Activated CD8-positive, alpha-beta memory T cell treated with anti-CD3 and anti-CD28 coated beads, Interleukin-2, amount 50 U/mL, for 1 hour (primary cell): ENCODE data around the gene METTL26.

Source experiments
- DNase-seq: peaks from one replicate; pipeline ENCODE4 v3.0.0-alpha.2; 2020; ENCODE audit errors: extremely low read depth

The METTL26 gene

DNA sequence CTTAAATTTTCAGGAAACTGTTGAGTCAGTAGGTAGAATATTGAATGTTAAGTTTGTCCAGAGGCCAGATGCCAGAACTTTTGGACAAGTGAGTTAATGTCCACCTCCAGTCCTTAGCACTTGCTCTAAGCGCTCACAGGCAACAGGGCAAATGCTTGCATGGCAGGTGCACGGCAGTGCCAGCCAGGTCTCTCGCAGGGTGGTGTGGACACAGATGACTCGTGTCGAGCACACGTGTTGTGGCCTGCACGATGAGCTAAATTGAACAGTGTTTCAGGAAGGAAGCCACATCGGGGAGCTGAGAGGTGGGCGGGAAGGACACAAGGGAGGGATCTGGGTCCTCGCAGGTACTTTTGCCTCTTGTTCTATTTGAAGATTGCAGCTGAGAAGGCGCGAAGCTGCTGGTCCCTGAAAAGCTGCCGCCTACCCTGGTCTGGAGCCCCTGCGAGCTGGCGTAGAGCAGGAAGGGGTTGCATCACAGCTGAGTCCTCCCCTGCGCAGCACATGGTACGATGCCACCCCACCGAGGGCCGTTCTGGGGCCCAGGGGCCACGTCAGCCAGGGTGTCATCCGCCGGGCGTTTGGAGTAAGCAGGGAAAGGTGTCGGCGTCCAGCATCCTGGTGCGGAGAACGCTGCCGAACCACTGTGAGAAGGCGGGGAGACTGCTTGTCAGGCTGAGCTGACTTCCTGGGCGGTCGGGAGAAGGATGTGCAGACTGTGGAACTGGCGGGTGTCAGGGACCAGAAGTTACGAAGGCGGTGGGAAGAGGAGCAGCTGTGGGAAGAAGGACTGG is 40.0 kb downstream of the METTL26 start:
- DNase-seq: no peak

DNA sequence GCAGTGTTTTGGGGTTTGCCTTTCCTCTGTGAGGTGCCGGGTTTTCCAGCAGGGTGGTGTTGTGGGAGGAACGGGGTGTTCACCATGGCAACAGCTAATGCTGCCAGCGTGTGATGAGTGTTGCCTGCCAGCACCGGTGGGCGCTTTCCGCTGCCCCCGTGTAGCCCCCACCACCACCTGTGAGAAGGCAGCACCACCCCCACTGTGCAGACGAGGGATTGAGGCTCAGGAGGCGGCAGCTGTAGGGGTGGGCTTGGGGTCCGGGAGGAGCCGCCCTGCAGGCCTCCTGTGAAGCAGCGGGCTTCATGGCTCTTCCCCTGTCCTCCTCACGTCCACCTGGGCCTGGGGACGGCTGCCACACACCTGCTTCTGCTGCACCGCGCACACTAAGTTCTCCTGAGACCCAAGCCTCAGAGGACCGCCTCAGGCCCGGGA is 41.0 kb downstream of the METTL26 start:
- no peak for DNase-seq

DNA sequence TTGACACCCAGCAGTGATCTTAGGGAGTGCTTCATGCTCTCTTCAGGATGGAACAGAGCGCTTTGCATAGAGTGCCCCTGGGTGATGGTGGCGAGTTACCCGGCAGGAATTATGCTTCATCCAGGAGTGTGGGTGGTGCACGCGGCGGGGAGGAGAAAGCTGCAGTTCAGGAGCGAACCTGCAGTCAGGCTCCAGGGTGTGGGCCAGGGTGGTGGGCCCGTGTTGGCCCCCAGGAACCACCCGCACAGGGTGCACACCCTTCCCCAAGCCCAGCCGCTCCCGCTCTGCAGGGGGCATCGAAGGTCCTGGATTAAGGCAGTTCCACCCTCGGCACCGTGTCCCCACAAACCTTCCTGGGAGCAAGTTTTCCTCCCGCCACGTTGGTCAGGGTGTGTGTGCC is 42.3 kb downstream of the METTL26 start:
- DNase-seq: no peak

DNA sequence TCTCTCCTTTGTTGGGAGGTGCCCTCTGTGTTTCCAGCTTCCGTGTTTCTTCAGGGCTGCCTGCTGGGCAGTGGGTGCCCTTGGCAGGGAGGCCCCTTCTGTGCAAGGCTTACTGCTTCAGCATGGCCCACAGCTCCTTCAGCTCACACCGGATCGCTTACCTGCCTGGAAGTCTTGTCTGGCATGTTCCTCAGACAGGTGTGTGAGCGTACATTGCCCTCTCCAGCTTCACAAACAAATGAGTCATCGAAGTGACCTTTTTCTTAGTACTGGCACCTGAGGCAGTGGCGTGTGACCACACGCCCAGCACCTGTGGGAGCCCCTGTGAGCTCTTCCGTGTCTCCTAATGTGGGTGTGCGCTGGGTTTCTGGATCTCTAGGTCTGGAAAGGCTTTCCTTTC is 42.7 kb downstream of the METTL26 start:
- no peak for DNase-seq

DNA sequence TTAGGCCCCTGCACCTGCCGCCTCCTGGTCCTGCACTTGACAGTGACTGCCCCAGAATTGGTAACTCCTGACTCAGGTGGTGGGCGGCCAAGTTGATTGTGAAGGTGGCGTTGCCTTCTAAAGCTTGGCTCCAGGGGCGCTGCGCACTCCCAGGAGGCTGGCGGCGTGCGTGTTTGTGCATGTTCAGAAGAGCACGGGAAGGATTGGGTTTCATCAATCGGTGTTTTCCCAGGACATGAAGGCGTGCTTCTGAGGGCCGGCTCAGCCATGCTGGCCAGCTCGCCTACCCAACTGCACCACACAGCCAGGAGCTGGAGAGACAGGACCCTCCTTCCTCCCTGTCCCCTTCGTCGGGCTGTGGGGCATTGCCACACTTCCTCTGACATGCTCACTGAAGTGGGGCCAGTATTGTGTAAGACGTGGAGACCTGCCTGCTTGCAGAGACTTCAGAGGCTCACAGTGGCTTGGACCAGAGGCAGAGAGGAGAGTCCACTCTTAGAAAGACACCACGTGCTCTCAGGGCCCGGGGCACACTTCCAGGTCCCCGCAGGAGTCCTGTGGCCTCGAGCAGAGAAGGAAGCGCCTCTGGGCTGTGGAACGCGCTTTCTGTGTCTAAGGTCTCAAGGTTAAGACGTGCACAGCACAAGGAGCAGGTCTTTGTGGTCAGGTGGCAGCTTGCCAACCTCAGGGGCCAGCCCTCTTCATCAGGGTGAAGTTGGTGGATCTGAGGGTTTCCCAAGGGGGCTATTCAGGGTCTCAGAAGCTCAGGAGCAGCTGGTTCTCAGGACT is 43.4 kb downstream of the METTL26 start:
- no peak for DNase-seq

DNA sequence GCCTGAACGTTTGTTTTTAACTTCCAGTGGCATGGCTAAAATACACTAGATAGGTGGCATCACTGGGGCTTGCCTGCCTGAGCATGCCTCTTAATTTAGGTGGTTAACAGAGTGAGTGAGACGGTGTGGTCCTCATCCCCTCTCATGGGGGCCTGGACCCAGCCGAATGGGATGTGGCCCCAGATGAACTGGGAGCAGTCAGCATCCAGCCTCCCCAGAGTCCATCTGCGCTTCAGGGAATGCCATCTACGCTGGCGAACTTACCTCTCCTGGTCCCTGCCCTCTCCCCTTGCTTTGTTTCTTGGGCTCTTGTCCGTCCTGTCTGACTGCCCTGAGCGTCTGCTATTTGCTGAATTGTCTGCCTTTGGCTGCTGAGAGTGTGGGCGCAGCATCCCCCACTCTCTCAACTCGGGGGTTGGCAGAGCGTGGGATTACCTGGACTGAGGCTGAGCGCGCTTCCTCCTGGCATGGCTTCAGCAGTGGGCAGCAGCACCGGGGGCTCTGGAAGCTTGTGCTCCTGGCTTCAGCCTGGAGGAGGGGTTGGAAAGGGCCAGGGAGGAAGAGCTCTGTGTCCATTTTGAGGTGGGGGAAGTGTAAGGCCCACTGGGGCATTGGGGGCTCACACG is 44.1 kb downstream of the METTL26 start:
- DNase-seq: no peak

DNA sequence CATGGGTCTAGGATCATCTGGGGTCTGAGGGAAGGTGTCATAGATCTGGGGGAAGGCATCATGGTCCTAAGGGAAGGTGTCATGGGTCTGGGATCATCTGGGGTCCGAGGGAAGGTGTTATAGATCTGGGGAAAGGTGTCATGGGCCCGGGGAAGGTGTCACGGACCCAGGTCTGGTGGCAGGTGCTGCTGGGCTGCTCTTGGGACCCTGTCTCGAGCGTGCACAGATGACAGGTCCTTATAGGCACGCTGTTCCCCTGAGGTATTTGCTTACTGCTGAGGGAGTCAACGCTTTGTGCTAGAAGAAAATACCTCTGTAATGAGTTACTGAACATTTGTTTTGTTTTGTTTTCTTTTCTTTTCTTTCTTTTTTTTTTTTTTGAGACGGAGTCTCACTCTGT is 44.9 kb downstream of the METTL26 start:
- no peak for DNase-seq

DNA sequence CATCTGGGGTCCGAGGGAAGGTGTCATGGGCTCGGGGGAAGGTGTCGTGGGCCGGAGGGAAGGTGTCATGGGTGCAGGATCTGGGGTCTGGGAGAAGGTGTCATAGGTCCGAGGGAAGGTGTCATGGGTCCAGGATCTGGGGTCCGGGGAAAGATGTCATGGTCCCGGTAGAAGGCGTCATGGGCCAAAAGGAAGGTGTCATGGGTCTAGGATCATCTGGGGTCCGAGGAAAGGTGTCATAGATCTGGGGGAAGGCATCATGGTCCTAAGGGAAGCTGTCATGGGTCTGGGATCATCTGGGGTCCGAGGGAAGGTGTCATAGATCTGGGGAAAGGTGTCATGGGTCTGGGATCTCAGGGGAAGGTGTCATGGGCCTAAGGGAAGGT is 45.3 kb downstream of the METTL26 start:
- DNase-seq: no peak

DNA sequence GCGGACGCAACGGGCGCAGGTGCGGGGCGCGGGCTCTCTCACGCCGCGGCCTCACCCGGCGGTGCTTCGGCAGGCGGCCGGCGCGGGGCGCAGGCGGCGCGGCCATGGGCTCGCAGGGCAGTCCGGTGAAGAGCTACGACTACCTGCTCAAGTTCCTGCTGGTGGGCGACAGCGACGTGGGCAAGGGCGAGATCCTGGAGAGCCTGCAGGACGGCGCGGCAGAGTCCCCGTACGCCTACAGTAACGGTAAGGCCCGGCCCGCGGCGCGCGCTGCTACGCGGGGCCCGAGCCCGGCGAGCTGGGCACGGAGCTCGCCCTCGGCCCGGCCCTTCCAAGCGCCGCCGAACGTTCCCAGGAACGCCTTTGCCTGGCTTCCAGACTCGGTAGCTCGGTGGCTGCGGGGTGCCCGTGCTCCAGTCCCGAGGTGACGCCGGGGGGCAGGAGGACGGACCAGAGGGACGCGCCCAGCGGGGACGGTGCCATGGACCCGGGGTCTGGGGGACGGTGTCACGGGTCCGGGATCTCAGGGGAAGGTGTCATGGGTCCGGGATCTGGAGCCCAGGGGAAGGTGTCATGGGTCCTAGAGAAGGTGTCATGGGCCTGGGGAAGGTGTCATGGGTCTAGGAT is 45.8 kb downstream of the METTL26 start:
- DNase-seq: no peak

DNA sequence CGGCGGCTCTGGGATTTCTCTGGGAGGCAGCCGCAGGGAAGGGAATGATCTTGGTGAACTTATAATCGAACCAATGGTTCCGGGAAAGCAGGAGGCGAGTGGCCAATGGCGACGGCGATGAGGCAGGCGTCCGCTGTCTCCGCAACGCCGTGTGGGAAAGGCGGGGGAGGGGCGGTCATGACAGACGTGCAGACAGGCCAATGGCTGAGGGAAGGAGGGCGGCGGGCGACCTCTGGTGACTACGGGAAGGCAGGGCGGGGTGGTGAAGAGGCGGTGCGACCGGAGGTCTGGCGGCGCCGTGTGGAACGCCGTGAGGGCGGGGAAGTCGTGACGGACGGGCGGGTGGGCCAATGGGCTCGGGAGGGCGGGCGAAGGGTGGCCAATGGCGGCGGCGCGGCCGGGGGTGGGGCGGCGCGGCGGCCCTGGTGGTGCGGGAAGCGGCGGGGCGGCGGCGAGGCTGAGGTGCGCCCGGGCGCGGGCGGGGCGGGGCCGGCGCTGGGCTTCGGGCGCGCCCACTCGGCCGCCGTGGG is 46.4 kb downstream of the METTL26 start, which contains the start of gene RAB40C:
RAB40C (plus strand) TSS at position 409 of the 530 bp plus-strand sequence. CDS start 226 bp downstream, outside the sequence.
- DNase-seq: peak; percentile 99

DNA sequence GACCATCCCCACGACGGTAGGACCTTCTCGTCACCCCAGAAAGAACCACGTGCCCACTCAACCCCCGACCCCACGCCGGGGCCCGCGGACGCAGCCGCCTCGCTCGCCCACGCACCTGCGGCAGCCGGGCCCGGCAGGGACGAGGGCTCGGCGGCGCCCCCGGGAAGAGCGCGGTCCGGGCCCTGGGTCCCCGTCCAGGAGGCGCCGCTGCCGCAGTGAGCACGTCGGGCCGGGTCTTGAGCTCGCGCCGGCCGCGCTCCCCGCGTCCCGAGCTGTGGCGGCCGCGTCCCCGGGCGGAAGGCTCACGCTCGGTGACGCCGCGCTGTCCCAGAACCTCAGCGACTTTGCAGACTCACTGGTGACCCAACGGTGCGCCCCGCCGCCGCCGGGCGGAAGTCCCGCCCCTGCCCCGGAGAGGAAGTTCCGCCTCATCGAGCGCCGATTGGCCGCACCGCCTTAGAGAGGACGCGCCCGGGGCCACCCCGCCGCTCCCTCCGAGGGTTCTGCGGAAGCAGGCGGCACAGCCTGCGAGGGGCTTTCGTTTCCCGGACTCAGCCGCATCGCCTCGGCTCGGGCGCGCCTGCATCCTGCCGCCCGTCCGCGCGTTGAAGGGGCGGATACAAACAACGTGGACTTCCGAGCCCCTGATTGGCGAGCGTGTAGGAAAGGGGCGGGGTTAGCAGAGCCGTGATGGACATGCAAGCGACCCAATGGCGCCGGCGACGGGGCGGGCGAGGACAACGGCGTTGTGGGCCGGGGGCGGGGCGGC is 47.0 kb downstream of the METTL26 start:
- DNase-seq: peak; percentile 93

DNA sequence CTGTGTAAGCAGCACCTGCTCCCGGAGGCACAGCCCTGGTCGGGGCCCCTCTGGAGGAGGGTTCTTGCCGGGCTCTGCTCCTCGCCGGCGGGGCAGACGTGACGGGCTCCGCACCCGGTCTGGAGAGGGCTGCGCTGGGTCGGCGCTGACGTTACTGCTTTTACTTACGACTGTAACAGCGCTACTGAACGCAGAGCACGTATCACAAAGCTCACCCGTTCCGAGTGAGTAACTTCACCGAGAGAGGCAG is 47.5 kb downstream of the METTL26 start:
- no peak for DNase-seq

DNA sequence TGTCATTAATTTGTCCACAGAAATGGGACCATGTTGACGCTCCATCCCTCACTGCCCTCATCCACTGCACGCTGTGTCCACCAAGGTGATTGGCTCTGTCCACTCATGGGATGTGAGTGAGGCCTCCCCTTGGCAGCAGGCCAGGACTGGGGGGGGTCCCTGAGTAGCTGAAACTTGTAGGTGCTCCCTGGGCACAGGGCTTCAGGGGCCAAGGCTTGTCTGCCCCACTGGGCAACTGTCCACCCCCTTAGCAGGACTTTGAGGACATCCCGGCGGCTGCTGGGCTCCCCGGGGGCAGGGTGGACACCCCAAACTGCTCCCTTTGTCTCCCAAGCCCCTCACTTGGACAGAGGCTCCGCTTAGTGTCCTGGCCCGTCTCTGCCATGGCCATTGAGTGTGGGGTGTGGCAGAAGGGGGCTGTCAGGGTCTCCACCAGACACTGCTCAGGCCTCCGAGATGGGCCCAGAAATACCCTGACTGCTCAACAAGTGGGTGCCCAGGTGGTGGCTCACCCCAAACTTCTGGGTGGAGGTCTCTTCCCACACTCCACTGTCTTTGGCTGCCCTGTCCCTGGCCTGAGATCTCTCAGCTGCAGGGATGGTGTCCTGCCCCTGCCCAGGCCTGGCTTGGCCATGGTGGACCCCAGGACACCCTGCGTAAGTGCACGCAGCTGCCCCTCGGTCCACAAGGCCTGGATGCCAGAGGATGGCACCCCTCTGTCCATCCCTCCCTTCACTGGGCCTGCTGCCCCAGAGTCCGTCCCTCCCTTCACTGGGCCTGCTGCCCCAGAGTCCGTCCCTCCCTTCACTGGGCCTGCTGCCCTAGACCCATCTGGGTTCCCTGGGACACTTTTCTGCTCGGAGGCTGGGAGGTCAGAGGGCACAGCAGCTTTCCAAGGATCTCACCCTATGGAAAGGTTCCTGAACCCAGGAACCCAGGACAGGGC is 49.2 kb downstream of the METTL26 start:
- no peak for DNase-seq

DNA sequence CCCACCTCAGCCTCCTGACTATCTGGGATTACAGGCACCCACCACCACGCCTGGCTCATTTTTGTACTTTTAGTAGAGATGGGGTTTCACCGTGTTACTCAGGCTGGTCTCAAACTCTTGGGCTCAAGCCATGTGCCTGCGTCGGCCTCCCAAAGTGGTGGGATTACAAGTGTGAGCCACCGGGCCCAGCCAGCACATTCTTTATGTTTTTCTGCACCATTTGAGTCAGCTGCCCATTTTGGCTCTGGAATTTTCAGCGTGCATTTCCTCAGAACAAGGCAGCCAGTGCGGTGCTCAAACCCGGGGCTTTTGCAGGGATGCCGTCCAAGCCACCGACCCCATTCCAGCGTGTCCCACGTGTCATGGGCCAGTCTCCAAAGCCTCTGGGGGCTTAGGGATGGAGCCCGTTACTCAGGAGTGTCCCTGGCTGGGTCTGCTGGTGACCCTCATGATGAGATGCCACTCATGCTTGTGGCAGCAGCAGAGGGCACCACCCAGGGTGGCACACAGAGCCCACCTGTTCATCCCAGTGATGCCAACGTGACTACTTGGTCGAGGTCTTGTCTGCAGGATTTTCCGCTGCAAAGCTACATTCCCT is 50.0 kb downstream of the METTL26 start:
- DNase-seq: no peak

DNA sequence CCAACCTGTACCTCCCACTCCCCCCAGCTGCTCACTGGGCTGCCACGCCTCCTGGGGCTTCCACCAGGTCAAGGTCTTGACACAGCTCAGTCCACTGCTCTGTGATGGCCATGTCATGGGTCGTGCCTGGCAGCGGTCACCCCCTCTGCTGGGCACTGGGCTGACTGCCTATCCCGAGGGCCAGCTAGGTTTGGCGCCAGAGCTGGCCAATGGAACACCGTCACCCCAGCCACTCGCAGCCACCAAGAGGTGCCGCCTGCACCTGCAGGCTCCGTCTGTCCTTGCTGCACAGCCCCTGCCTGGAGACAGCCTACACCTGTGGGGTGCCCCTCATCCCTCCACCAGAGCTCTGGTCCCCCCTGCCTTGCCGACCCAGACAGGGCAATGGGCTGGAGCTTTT is 50.8 kb downstream of the METTL26 start:
- no peak for DNase-seq
